SKM-1 treated with dmso at 0.1 percent for 144 hours (cell line): ENCODE data around the gene YIPF7.
A peak's percentile ranks its signal among the peaks of the same experiment; 100 is the strongest.

ENCODE experiments used
- DNase-seq: peaks from one replicate; lab custom pipeline; 2025; ENCODE audit not compliant: unreplicated experiment; lab: John Stamatoyannopoulos, UW

Gene YIPF7

GRCh38 chr4:44629280-44629866 is 22.1 kb downstream of the YIPF7 start:
- DNase-seq: peak; percentile 50

- no peak for DNase-seq
These were observed 27.7 kb downstream of the YIPF7 start for GRCh38 chr4:44623676-44624075.

DNA sequence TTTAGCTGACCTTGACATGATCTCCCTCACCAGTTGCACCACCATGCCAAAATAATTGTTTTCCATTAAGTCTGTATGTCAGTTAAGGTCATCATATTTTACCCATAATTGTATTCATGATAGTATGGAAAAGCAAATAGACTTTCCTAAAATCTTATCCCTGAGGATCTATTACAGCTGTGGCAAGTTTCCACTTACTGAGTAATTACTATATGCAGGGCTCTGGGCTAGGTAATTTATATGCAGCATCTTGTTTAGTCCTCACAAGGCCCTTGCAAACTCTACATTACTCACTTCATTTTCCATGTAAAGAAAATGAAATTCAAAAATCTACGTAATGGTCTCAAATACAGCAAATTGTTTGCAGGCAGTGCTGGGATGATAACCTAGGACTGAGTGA is 34.8 kb downstream of the YIPF7 start:
- DNase-seq: no peak

DNA sequence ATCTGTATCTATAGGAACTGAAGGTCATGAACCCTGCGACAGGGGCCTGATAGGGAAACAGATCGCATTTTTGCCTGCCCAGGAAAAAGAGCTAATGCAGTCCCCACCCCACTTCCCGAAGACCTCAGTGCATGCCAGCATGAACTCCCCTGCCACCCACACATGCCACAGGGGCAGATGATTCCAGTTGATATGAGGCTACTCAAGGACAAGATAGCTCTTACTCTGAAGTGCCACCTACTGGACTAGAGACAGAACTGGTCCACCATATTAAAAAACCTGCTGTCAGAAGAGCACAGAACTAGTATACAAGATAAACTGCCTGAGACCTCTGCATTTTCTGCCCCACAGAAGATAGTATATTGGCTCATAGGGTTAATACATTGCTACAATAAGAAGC is 68.0 kb downstream of the YIPF7 start:
- DNase-seq: no peak

DNA sequence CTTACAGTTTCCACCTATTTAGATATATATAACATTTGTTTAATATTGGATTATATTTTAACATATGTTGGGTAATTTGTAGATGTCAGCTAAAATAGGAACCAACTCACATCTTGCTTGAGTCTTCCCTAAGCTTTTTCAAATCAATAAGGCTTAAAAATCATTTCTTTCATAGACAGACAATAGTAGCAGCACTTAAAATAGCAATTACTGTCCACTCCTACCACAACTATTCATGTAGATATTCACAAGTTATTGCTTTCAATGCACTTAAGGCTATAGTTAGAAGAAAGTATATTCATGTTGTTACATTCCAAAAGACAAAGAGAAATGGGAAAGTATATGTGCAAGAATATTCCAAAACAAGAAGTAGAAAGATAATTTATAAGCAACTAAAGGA is 71.2 kb downstream of the YIPF7 start:
- no peak for DNase-seq

GRCh38 chr4:44578954-44579353 is 72.5 kb downstream of the YIPF7 start:
- no peak for DNase-seq
